Upper lobe of left lung (tissue), 4 donors: Measurements from ENCODE around the gene TMEM175.

Experiments used
- POLR2A ChIP-seq, 4 donors: fragments of 450-650 bp; IDR thresholded peaks; one replicate each; pipeline ENCODE4 v1.5.1; 2016 to 2017; ENCODE audit warnings: antibody characterized with exemption in 4 of 4, mild to moderate bottlenecking in 2 of 4
- TF ChIP-seq, protein P1 (sequence below), 6 experiments: fragments of 450-650 bp in 4 of 6; fragments of 200-600 bp in 2 of 6; sonication (generic) in 2 of 6; IDR thresholded peaks; one replicate each; pipeline ENCODE4 v1.5.1; 2016 to 2019; ENCODE audit warnings: antibody characterized with exemption in 6 of 6

DNA sequence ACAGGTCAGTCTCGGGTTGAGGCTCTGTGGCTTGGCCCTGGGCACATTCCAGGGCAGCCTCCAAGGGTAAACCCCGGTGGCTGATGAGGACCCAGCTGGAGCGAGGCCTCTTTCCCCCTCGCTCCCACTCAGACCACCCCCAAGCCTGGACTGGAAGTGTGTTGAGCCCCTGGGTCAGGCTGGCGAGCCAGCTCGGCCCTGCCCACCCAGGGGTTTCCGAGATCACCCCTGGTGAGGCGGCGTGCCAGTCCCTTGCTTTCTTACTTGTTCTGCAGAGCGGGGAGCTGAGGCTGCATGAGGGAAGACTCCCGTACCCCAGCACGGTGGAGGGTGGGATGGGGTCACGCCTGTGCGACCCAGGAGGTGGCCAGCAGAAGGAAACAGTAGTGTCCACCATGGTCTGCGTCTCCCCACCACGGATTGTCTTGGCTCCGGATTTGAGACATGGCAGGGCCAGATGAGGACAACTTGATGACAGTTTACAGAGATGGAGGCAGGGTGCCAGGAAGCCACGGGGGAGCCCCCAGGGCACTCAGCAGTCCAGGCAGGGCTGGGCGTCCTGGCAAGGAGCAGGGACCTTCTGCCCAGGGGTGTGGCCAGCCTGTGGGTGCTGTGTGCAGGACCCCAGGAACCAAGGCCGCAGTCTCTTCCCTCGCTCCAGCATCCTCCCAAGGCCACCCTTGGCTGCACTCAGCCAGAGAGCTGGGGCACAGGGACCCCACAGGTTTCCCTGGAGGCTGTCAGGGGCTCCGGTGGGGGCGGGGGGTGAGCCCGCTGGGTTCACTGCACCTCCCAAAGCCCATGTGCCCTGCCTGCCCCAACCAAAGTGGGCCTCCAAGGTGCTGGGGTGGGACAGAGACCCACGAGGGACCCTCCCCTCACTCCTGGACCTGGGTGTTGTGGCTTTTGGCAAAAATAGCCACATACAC is 72.6 kb downstream of the TMEM175 start:
- TF ChIP-seq POLR2A (IDR thresholded peaks at IDR 0.05): no peak
- TF ChIP-seq, protein P1, sequence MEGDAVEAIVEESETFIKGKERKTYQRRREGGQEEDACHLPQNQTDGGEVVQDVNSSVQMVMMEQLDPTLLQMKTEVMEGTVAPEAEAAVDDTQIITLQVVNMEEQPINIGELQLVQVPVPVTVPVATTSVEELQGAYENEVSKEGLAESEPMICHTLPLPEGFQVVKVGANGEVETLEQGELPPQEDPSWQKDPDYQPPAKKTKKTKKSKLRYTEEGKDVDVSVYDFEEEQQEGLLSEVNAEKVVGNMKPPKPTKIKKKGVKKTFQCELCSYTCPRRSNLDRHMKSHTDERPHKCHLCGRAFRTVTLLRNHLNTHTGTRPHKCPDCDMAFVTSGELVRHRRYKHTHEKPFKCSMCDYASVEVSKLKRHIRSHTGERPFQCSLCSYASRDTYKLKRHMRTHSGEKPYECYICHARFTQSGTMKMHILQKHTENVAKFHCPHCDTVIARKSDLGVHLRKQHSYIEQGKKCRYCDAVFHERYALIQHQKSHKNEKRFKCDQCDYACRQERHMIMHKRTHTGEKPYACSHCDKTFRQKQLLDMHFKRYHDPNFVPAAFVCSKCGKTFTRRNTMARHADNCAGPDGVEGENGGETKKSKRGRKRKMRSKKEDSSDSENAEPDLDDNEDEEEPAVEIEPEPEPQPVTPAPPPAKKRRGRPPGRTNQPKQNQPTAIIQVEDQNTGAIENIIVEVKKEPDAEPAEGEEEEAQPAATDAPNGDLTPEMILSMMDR (IDR thresholded peaks at IDR 0.05): no peak
